Body of pancreas (tissue), 4 donors: ENCODE measurements around the gene CNNM3. TPM values are rescaled to one million over a fixed set of nuclear protein-coding genes. Genes with fewer than 3 reads are reported as not detected.

Experiments
- ATAC-seq: fragments of 150-250 bp; one replicate; pipeline ENCODE4 v1.9.1; 2016
- DNase-seq, 4 donors: peaks; one replicate each; pipeline ENCODE4 v3.0.0-alpha.2; 2019
- H3K27ac ChIP-seq, 4 donors: fragments of 200-600 bp; sonication (generic); 1 replicate in 3 of 4; 2 replicates in 1 of 4; pipeline versions ENCODE4 v1.5.1 to v1.6.1; 2016 to 2019; ENCODE audit warnings: mild to moderate bottlenecking in 1 of 4, mixed read lengths in 1 of 4, moderate library complexity in 1 of 4
- H3K27me3 ChIP-seq, 2 donors: fragments of 200-600 bp; sonication (generic); one replicate each; pipeline ENCODE4 v1.6.0; 2016; ENCODE audit warnings: mild to moderate bottlenecking in 1 of 2
- H3K36me3 ChIP-seq, 2 donors: fragments of 200-600 bp; sonication (generic); replicated peaks in 1 of 2; 2 replicates each; pipeline ENCODE4 v1.5.1; 2016; ENCODE audit warnings: low read depth in 2 of 2; ENCODE audit not compliant: insufficient read depth in 1 of 2
- H3K4me1 ChIP-seq: fragments of 200-600 bp; sonication (generic); one replicate; pipeline ENCODE4 v1.6.0; 2016
- H3K4me3 ChIP-seq, 2 donors: fragments of 200-600 bp; sonication (generic); 1 replicate in 1 of 2; 2 replicates in 1 of 2; pipeline ENCODE4 v1.5.1; 2016 to 2019
- H3K9me3 ChIP-seq, 3 donors: fragments of 200-600 bp; sonication (generic); 1 replicate in 2 of 3; 2 replicates in 1 of 3; pipeline ENCODE4 v1.5.1; 2016
- CTCF ChIP-seq, 7 experiments: fragments of 450-650 bp in 4 of 7; fragments of 200-600 bp in 3 of 7; sonication (generic) in 3 of 7; IDR thresholded peaks; one replicate each; pipeline ENCODE4 v1.5.1; 2016 to 2019; ENCODE audit warnings: antibody characterized with exemption in 7 of 7
- POLR2A ChIP-seq, 3 donors: fragments of 450-650 bp; IDR thresholded peaks; one replicate each; pipeline ENCODE4 v1.6.1; 2016; ENCODE audit warnings: antibody characterized with exemption in 3 of 3, mild to moderate bottlenecking in 2 of 3
- WGBS, 2 donors: methylation state at CpG; one replicate each; pipeline ENCODE4 v1.1.5; 2017; 5-methylcytosine and 5-hydroxymethylcytosine counted together
- intact Hi-C: fragments of 100-400 bp; cut with DNase I; formaldehyde crosslinking; loops from one replicate; pipeline ENCODE4 v1.15.1; 2023
- total RNA-seq, 2 donors: library from RNA; depleted of rRNA; stranded (reverse); fragments of >200 nt; gene quantifications; one replicate each; pipeline ENCODE4 v1.1.0, GENCODE V29; 2016

The CNNM3 gene
- total RNA-seq, 2 donors from 2014 or later = 18.2 to 57.7 TPM

GRCh38 chr2:96799623-96799935, 16.5 kb upstream of the CNNM3 start:
- H3K9me3 ChIP-seq = no peaks in the 10 kb centered on the region
- no peak for ATAC-seq
- H3K4me1 ChIP-seq = peaks cover 7% of the 10 kb centered on the region
- H3K27me3 ChIP-seq = no peaks in the 10 kb centered on the region
- TF ChIP-seq POLR2A (IDR thresholded peaks at IDR 0.05) (no peak), CTCF (IDR thresholded peaks at IDR 0.05) (no peak)
- intact Hi-C loops = no loop called here
- DNase-seq = no peak
- no peak overlapping the region for H3K4me3 ChIP-seq
- 91 to 98% methylated on average over 7 to 8 of the region's 8 CpGs for WGBS, 2 donors
- H3K36me3 ChIP-seq = no peaks in the 10 kb centered on the region
- H3K27ac ChIP-seq = no peak overlapping the region

GRCh38 chr2:96800061-96801004, 15.7 kb upstream of the CNNM3 start:
- no peaks in the 10 kb centered on the region for H3K9me3 ChIP-seq
- DNase-seq (no peak), ATAC-seq (no peak)
- peaks cover 7% of the 10 kb centered on the region for H3K4me1 ChIP-seq
- 83 to 85% methylated on average over 13 to 27 of the region's 27 CpGs for WGBS, 2 donors
- TF ChIP-seq CTCF (IDR thresholded peaks at IDR 0.05) (no peak), POLR2A (IDR thresholded peaks at IDR 0.05) (no peak)
- no peaks in the 10 kb centered on the region for H3K36me3 ChIP-seq
- H3K4me3 ChIP-seq = no peak overlapping the region
- no peaks in the 10 kb centered on the region for H3K27me3 ChIP-seq
- intact Hi-C loops = loop anchor here (5.0 kb wide), 1 partner anchor 248 kb away; no protein-coding TSS in a partner anchor
- H3K27ac ChIP-seq = no peak overlapping the region

GRCh38 chr2:96801005-96801785, 14.9 kb upstream of the CNNM3 start:
- intact Hi-C loops = loop anchor here (5.0 kb wide), 1 partner anchor 249 kb away; no protein-coding TSS in a partner anchor
- peaks cover 7% of the 10 kb centered on the region for H3K4me1 ChIP-seq
- TF ChIP-seq POLR2A (IDR thresholded peaks at IDR 0.05) (no peak), CTCF (IDR thresholded peaks at IDR 0.05) (peak; percentile 80 to 94 (median 91))
- no peaks in the 10 kb centered on the region for H3K27me3 ChIP-seq
- no peak overlapping the region for H3K27ac ChIP-seq
- ATAC-seq = peak; percentile 94
- peak; percentile 80 to 88 (median 84) for DNase-seq
- 33 to 39% methylated on average over 7 to 15 of the region's 15 CpGs for WGBS, 2 donors
- H3K4me3 ChIP-seq = no peak overlapping the region
- no peaks in the 10 kb centered on the region for H3K9me3 ChIP-seq
- no peaks in the 10 kb centered on the region for H3K36me3 ChIP-seq

- H3K27ac ChIP-seq = no peak overlapping the region
- no peak overlapping the region for H3K4me3 ChIP-seq
- DNase-seq = no peak
- H3K36me3 ChIP-seq = no peaks in the 10 kb centered on the region
- TF ChIP-seq POLR2A (IDR thresholded peaks at IDR 0.05) = no peak
- no peak for TF ChIP-seq CTCF (IDR thresholded peaks at IDR 0.05)
- 90 to 91% methylated on average over 9 to 10 of the region's 10 CpGs for WGBS, 2 donors
- H3K9me3 ChIP-seq = no peaks in the 10 kb centered on the region
- H3K4me1 ChIP-seq = peaks cover 7% of the 10 kb centered on the region
- H3K27me3 ChIP-seq = no peaks in the 10 kb centered on the region
- intact Hi-C loops = loop anchor here (5.0 kb wide), 1 partner anchor 250 kb away; no protein-coding TSS in a partner anchor
- no peak for ATAC-seq
These were observed 14.1 kb upstream of the CNNM3 start for GRCh38 chr2:96801786-96802595.
